ENCODE data around the gene CLEC17A. TPM values are rescaled to one million over a fixed set of nuclear protein-coding genes. Genes with fewer than 3 reads are reported as not detected.

Gene CLEC17A
- total and polyA plus RNA-seq, 2 experiments from 2014 or later = not detected

GRCh38 chr19:14567079-14567478, 15.8 kb upstream of the CLEC17A start:
- Histone ChIP-seq H3K4me3 (no peak overlapping the region), H2AFZ (no peak overlapping the region), H3K4me1 (ENCODE audit: insufficient read depth) (peaks cover 6% of the 10 kb centered on the region), H3K9me3 (ENCODE audit: low read depth) (no peaks in the 10 kb centered on the region), H4K20me1 (ENCODE audit: insufficient read depth, poor library complexity, severe bottlenecking) (peaks cover 3% of the 10 kb centered on the region), H3K79me2 (peaks cover 32% of the 10 kb centered on the region), H3K36me3 (replicated peaks; ENCODE audit: insufficient read depth, low read depth) (no peaks in the 10 kb centered on the region), H3K27me3 (no peaks in the 10 kb centered on the region), H3K27ac (no peak overlapping the region), H3K4me2 (no peak overlapping the region), H3K9me2 (replicated peaks; ENCODE audit: insufficient read depth) (no peaks in the 10 kb centered on the region)
- no peak for DNase-seq (ENCODE audit: low spot score)
- WGBS (ENCODE audit: low lambda C conversion rate, missing lambda C conversion rate) = 93% methylated on average over 11 of the region's 11 CpGs
- TF ChIP-seq CTCF (IDR thresholded peaks at IDR 0.05; ENCODE audit: poor library complexity) (no peak), EZH2 (IDR thresholded peaks at IDR 0.05; ENCODE audit: borderline replicate concordance) (no peak), EZH2phosphoT487 (IDR thresholded peaks at IDR 0.05; ENCODE audit: low read depth, severe bottlenecking, unreplicated experiment) (no peak)

- no peak overlapping the region for H3K27ac ChIP-seq
- H3K79me2 ChIP-seq = peaks cover 32% of the 10 kb centered on the region
- H3K9me3 ChIP-seq (ENCODE audit: low read depth) = no peaks in the 10 kb centered on the region
- H3K4me1 ChIP-seq (ENCODE audit: insufficient read depth) = peaks cover 6% of the 10 kb centered on the region
- H3K27me3 ChIP-seq = no peaks in the 10 kb centered on the region
- peaks cover 3% of the 10 kb centered on the region for H4K20me1 ChIP-seq (ENCODE audit: insufficient read depth, poor library complexity, severe bottlenecking)
- H3K4me3 ChIP-seq = peak overlapping the region; percentile 97
- TF ChIP-seq CTCF (IDR thresholded peaks at IDR 0.05; ENCODE audit: poor library complexity) = no peak
- no peak for TF ChIP-seq EZH2phosphoT487 (IDR thresholded peaks at IDR 0.05; ENCODE audit: low read depth, severe bottlenecking, unreplicated experiment)
- no peak for TF ChIP-seq EZH2 (IDR thresholded peaks at IDR 0.05; ENCODE audit: borderline replicate concordance)
- no peaks in the 10 kb centered on the region for H3K9me2 ChIP-seq (replicated peaks; ENCODE audit: insufficient read depth)
- 60% methylated on average over 22 of the region's 22 CpGs for WGBS (ENCODE audit: low lambda C conversion rate, missing lambda C conversion rate)
- H3K4me2 ChIP-seq = peak overlapping the region; percentile 95
- H3K36me3 ChIP-seq (replicated peaks; ENCODE audit: insufficient read depth, low read depth) = no peaks in the 10 kb centered on the region
- DNase-seq (ENCODE audit: low spot score) = no peak
- peak overlapping the region; percentile 95 for H2AFZ ChIP-seq
These were observed 11.9 kb upstream of the CLEC17A start for GRCh38 chr19:14570864-14571527.

- peak within 1 kb of the TSS; percentile 75 for H3K27ac ChIP-seq
- H3K79me2 ChIP-seq = peaks cover 32% of the 10 kb centered on the region
- H3K4me3 ChIP-seq = peak within 1 kb of the TSS; percentile 97
- peaks cover 3% of the 10 kb centered on the region for H4K20me1 ChIP-seq (ENCODE audit: insufficient read depth, poor library complexity, severe bottlenecking)
- no peaks in the 10 kb centered on the region for H3K9me3 ChIP-seq (ENCODE audit: low read depth)
- no peaks in the 10 kb centered on the region for H3K27me3 ChIP-seq
- H3K4me2 ChIP-seq = peak within 1 kb of the TSS; percentile 95
- H2AFZ ChIP-seq = peak within 1 kb of the TSS; percentile 95
- 5% methylated on average over 40 of the region's 40 CpGs for WGBS (ENCODE audit: low lambda C conversion rate, missing lambda C conversion rate)
- H3K9me2 ChIP-seq (replicated peaks; ENCODE audit: insufficient read depth) = no peaks in the 10 kb centered on the region
- peak; percentile 81 for TF ChIP-seq CTCF (IDR thresholded peaks at IDR 0.05; ENCODE audit: poor library complexity)
- TF ChIP-seq EZH2phosphoT487 (IDR thresholded peaks at IDR 0.05; ENCODE audit: low read depth, severe bottlenecking, unreplicated experiment) = no peak
- H3K36me3 ChIP-seq (replicated peaks; ENCODE audit: insufficient read depth, low read depth) = no peaks in the 10 kb centered on the region
- DNase-seq (ENCODE audit: low spot score) = peak; percentile 95
- H3K4me1 ChIP-seq (ENCODE audit: insufficient read depth) = peaks cover 6% of the 10 kb centered on the region
These were observed 11.0 kb upstream of the CLEC17A start, which contains the start of gene NDUFB7 for GRCh38 chr19:14571695-14572490. Gene NDUFB7, minus strand, starts transcription at chr19:14572066. Its CDS starts 66 bp downstream, at chr19:14572000.

All from hepatocyte (in vitro differentiated cells).